Activated T-cell treated with anti-CD3 and anti-CD28 coated beads, Interleukin-2, amount 50 U/mL, for 1 hour (primary cell): Measurements from ENCODE around the gene IFI44L.

ENCODE experiments used
- DNase-seq: peaks from one replicate; pipeline ENCODE4 v3.0.0-alpha.2; 2020

IFI44L gene

DNA sequence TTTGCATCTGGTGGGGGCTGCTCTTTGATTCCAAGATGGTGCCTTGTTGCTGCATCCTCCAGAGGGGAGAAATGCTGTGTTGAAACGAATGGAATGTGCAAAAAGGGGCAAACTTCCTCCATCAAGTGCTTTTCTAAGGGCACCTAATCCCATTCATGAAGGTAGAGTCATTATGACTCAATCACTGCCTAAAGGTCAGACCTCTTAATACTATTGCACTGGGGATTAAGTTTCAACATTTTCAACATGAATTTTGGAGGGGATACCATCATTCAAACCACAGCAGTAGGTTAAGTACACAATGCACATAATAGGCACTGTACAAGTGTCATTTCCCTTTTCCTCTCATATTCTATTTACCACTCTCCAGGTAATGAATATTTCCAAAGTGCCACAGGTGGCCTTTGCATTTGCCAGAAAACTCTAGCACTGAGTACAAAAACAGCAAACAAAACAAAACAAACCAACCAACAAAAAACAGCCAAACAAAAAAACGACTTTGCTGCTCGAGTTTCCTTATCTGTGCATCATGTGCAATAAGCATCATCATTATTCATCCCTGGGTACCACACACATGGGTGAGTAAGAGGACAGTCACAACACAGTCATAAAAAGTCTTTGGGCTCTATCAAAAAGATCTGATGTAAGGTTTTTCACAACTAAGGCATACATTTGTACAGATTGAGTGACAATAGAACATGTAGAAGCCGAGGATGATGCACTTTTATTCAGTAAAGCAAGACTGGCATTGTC lies 71.9 kb downstream of the IFI44L start:
- no peak for DNase-seq
